H1 (cell line): Measurements from ENCODE around the gene PEPD. TPM values are rescaled to one million over a fixed set of nuclear protein-coding genes. Genes with fewer than 3 reads are reported as not detected.

ENCODE experiments used
- CTCF ChIA-PET: fragments of 300-600 bp; sonication (Branson Sonifier 250); formaldehyde crosslinking; loops from one replicate; lab custom pipeline; 2021; ENCODE audit not compliant: partially characterized antibody; lab: Charles Lee
- POLR2A ChIA-PET: fragments of 300-600 bp; sonication (Branson Sonifier 250); formaldehyde crosslinking; loops from one replicate; lab custom pipeline; 2021; ENCODE audit warnings: inconsistent platforms; ENCODE audit not compliant: partially characterized antibody; lab: Charles Lee
- DNase-seq, 2 experiments: peaks; one replicate each; pipeline versions ENCODE4 v3.0.0 to v3.0.0-alpha.2; 2010 to 2022; ENCODE audit warnings: low spot score in 2 of 2, low read depth in 1 of 2, mixed read lengths in 1 of 2
- FAIRE-seq: peaks from 2 replicates; lab custom pipeline; 2011; peaks lifted over from hg19 to GRCh38; lab: Jason Lieb, UNC
- H2AFZ ChIP-seq: 2 replicates; pipeline ENCODE4 v1.8.1; 2012; ENCODE audit warnings: low read length, inconsistent platforms
- H2AK5ac ChIP-seq: 2 replicates; pipeline ENCODE4 v1.6.1; 2013; ENCODE audit warnings: low read depth, low read length
- H2BK120ac ChIP-seq: replicated peaks from 2 replicates; pipeline ENCODE3; 2013; ENCODE audit warnings: low read depth, low read length, inconsistent platforms
- H2BK12ac ChIP-seq: 2 replicates; pipeline ENCODE4 v1.6.1; 2013; ENCODE audit warnings: low read depth, low read length
- H2BK15ac ChIP-seq: 2 replicates; pipeline ENCODE4 v1.6.1; 2013; ENCODE audit warnings: low read length
- H2BK20ac ChIP-seq: 2 replicates; pipeline ENCODE4 v1.6.1; 2013; ENCODE audit warnings: low read length
- H2BK5ac ChIP-seq: 2 replicates; pipeline ENCODE4 v1.6.1; 2013; ENCODE audit warnings: low read depth, low read length
- H3K14ac ChIP-seq: 2 replicates; pipeline ENCODE4 v1.6.1; 2013; ENCODE audit warnings: inconsistent platforms; ENCODE audit not compliant: insufficient read length
- H3K18ac ChIP-seq: 2 replicates; pipeline ENCODE4 v1.6.1; 2013; ENCODE audit warnings: low read length; ENCODE audit errors: extremely low read depth
- H3K23ac ChIP-seq: 2 replicates; pipeline ENCODE4 v1.6.1; 2013; ENCODE audit warnings: inconsistent platforms; ENCODE audit not compliant: insufficient read length
- H3K23me2 ChIP-seq: 2 replicates; pipeline ENCODE4 v1.6.1; 2013; ENCODE audit warnings: low read depth, low read length
- H3K27ac ChIP-seq: 2 replicates; pipeline ENCODE4 v1.6.1; 2011; ENCODE audit warnings: low read depth, low read length, inconsistent platforms
- H3K27me3 ChIP-seq, 4 experiments: replicated peaks in 1 of 4; 1 replicate in 1 of 4; 2 replicates in 3 of 4; pipeline versions ENCODE4 v1.6.1 to v1.8.1; 2011 to 2013; ENCODE audit warnings: low read length in 3 of 4, mild to moderate bottlenecking in 3 of 4, inconsistent platforms in 2 of 4, mixed read lengths in 2 of 4, moderate library complexity in 1 of 4; ENCODE audit not compliant: control insufficient read depth in 3 of 4, insufficient read depth in 3 of 4; ENCODE audit errors: extremely low read depth in 1 of 4
- H3K36me3 ChIP-seq, 4 experiments: 2 replicates each; pipeline versions ENCODE4 v1.6.1 to v1.8.1; 2011 to 2013; ENCODE audit warnings: mild to moderate bottlenecking in 4 of 4, low read length in 3 of 4, moderate library complexity in 2 of 4, control low read depth in 1 of 4, inconsistent platforms in 1 of 4; ENCODE audit not compliant: insufficient read depth in 4 of 4, control insufficient read depth in 2 of 4
- H3K4ac ChIP-seq: replicated peaks from 2 replicates; pipeline ENCODE3; 2013; ENCODE audit warnings: low read length, low read depth, mixed read lengths, inconsistent platforms; ENCODE audit not compliant: insufficient read length
- H3K4me1 ChIP-seq, 4 experiments: replicated peaks in 1 of 4; 1 replicate in 1 of 4; 2 replicates in 3 of 4; pipeline versions ENCODE4 v1.6.1 to v1.8.1; 2011 to 2013; ENCODE audit warnings: low read length in 3 of 4, inconsistent platforms in 2 of 4, mixed read lengths in 1 of 4; ENCODE audit not compliant: insufficient read depth in 4 of 4, control insufficient read depth in 3 of 4
- H3K4me2 ChIP-seq, 2 experiments: 2 replicates each; pipeline versions ENCODE4 v1.6.1 to v1.8.1; 2011 to 2013; ENCODE audit warnings: low read depth in 2 of 2, low read length in 2 of 2, control low read depth in 1 of 2, inconsistent platforms in 1 of 2, mild to moderate bottlenecking in 1 of 2; ENCODE audit not compliant: insufficient read depth in 1 of 2
- H3K4me3 ChIP-seq, 4 experiments: fragments of 200-600, 300-600 bp in 1 of 4; sonication (generic), shearing (Covaris generic), sonication (Bioruptor Twin) in 1 of 4; 2 replicates each; pipeline versions ENCODE4 v1.5.1 to v1.8.1; 2011 to 2016; ENCODE audit warnings: low read length in 4 of 4, low read depth in 3 of 4, control low read depth in 2 of 4, inconsistent platforms in 2 of 4, mild to moderate bottlenecking in 2 of 4, mixed read lengths in 1 of 4, moderate library complexity in 1 of 4; ENCODE audit not compliant: insufficient read depth in 2 of 4; ENCODE audit errors: extremely low read depth in 1 of 4
- H3K56ac ChIP-seq: replicated peaks from 2 replicates; pipeline ENCODE3; 2013; ENCODE audit warnings: low read depth, mild to moderate bottlenecking, mixed read lengths, low read length, inconsistent platforms; ENCODE audit not compliant: insufficient read length
- H3K79me1 ChIP-seq: 2 replicates; pipeline ENCODE4 v1.6.1; 2013; ENCODE audit warnings: low read depth, low read length, control low read depth
- H3K79me2 ChIP-seq, 2 experiments: 2 replicates each; pipeline versions ENCODE4 v1.6.1 to v1.8.1; 2012 to 2013; ENCODE audit warnings: low read length in 2 of 2, mild to moderate bottlenecking in 2 of 2, inconsistent platforms in 1 of 2; ENCODE audit not compliant: insufficient read depth in 2 of 2, control insufficient read depth in 1 of 2
- H3K9ac ChIP-seq, 4 experiments: replicated peaks in 1 of 4; 1 replicate in 1 of 4; 2 replicates in 3 of 4; pipeline versions ENCODE4 v1.6.1 to v1.8.1; 2011 to 2013; ENCODE audit warnings: low read depth in 3 of 4, low read length in 3 of 4, control low read depth in 2 of 4, mild to moderate bottlenecking in 2 of 4, moderate library complexity in 2 of 4, inconsistent platforms in 1 of 4; ENCODE audit errors: extremely low read depth in 1 of 4
- H3K9me3 ChIP-seq, 2 experiments: 2 replicates each; pipeline versions ENCODE4 v1.6.1 to v1.8.1; 2012 to 2013; ENCODE audit warnings: mild to moderate bottlenecking in 2 of 2, moderate library complexity in 2 of 2, control low read depth in 1 of 2, inconsistent platforms in 1 of 2, low read depth in 1 of 2, low read length in 1 of 2, mixed read lengths in 1 of 2; ENCODE audit not compliant: insufficient read depth in 2 of 2
- H4K20me1 ChIP-seq, 2 experiments: replicated peaks in 1 of 2; 2 replicates each; pipeline versions ENCODE3 to v1.8.1; 2011 to 2013; ENCODE audit warnings: inconsistent platforms in 2 of 2, low read length in 2 of 2, mild to moderate bottlenecking in 1 of 2; ENCODE audit not compliant: insufficient read depth in 2 of 2, control insufficient read depth in 1 of 2
- H4K5ac ChIP-seq: 2 replicates; pipeline ENCODE4 v1.6.1; 2013; ENCODE audit warnings: low read length, low read depth, mixed read lengths, inconsistent platforms; ENCODE audit not compliant: insufficient read length
- H4K8ac ChIP-seq: 2 replicates; pipeline ENCODE4 v1.8.0; 2013; ENCODE audit warnings: mild to moderate bottlenecking, moderate library complexity, low read length, inconsistent platforms; ENCODE audit not compliant: insufficient read depth; ENCODE audit errors: extremely low read depth
- H4K91ac ChIP-seq: replicated peaks from 2 replicates; pipeline ENCODE3; 2013; ENCODE audit warnings: low read length, mixed read lengths, inconsistent platforms; ENCODE audit not compliant: insufficient read length
- EP300 ChIP-seq, 2 experiments: IDR thresholded peaks; 1 replicate in 1 of 2; 2 replicates in 1 of 2; pipeline ENCODE4 v1.6.1; 2011 to 2012; ENCODE audit warnings: low read depth in 2 of 2, low read length in 2 of 2, mild to moderate bottlenecking in 2 of 2, borderline replicate concordance in 1 of 2, inconsistent platforms in 1 of 2, moderate library complexity in 1 of 2
- GTF2F1 ChIP-seq: IDR thresholded peaks from 2 replicates; pipeline ENCODE4 v1.6.1; 2012; ENCODE audit warnings: low read depth, low read length, improper control_type of control experiment, borderline replicate concordance
- NRF1 ChIP-seq: IDR thresholded peaks from 2 replicates; pipeline ENCODE4 v1.6.1; 2011; ENCODE audit warnings: mild to moderate bottlenecking, low read depth, low read length, improper control_type of control experiment
- SIRT6 ChIP-seq: IDR thresholded peaks from one replicate; pipeline ENCODE4 v1.7.1; 2012; ENCODE audit warnings: low read length, inconsistent platforms
- WGBS, 2 experiments: shearing (Covaris generic) in 1 of 2; methylation state at CpG; one replicate each; pipeline versions ENCODE4 v1.1.6 to v1.1.7; 2013 to 2015; ENCODE audit warnings: low lambda C conversion rate in 2 of 2, mixed read lengths in 2 of 2, inconsistent platforms in 1 of 2, low coverage in 1 of 2, missing lambda C conversion rate in 1 of 2; ENCODE audit not compliant: insufficient replicate concordance in 2 of 2, insufficient coverage in 1 of 2, insufficient read length in 1 of 2; ENCODE audit errors: extremely low coverage in 1 of 2, missing lambda C conversion rate in 1 of 2; 5-methylcytosine and 5-hydroxymethylcytosine counted together
- polyA plus RNA-seq, 7 experiments: library from polyadenylated mRNA; depleted of rRNA in 3 of 7; stranded (reverse) in 5 of 7; unstranded in 2 of 7; fragments of >200 nt in 5 of 7; fragments of 200-250 nt in 2 of 7; gene quantifications; 1 replicate in 5 of 7; 2 replicates in 1 of 7; 4 replicates in 1 of 7; pipeline versions ENCODE4 v1.2.1 to v1.2.3, GENCODE V29; 2011 to 2013; ENCODE audit warnings: missing spikeins in 2 of 7, mixed read lengths in 2 of 7
- total RNA-seq: library from RNA; stranded (reverse); fragmentation: NEBNext Ultra II Directional; extraction: Animal tissue kit (Norgen Biotek cat#: 25700); gene quantifications from 2 replicates; pipeline ENCODE4 v1.2.1, GENCODE V29; 2021

The PEPD gene
- total and polyA plus RNA-seq, 2 of the 8 experiments (the other 6 are each of a cell fraction or from before 2014, with no cell fraction given) = 84.1 to 178 TPM

- no peak overlapping the region for H2BK120ac ChIP-seq
- no peak overlapping the region for H4K5ac ChIP-seq
- FAIRE-seq (no peak), DNase-seq (no peak)
- H3K27ac ChIP-seq = no peak overlapping the region
- no peak overlapping the region for H3K4me2 ChIP-seq
- CTCF ChIA-PET = interaction anchor here (0.7 to 1.4 kb wide), 4 partner anchors 12 to 122 kb away, joined by 3 to 5 read pairs (median 4); partner anchors contain the start of gene CEBPG
- no peaks in the 10 kb centered on the region for H3K23me2 ChIP-seq
- no peak overlapping the region for H2AFZ ChIP-seq
- no peak overlapping the region for H3K23ac ChIP-seq
- H3K9ac ChIP-seq = no peak overlapping the region
- H3K4me1 ChIP-seq = no peaks in the 10 kb centered on the region
- H3K4ac ChIP-seq = no peak overlapping the region
- H2BK15ac ChIP-seq = no peak overlapping the region
- H2BK12ac ChIP-seq = no peak overlapping the region
- H4K8ac ChIP-seq = no peak overlapping the region
- H3K79me2 ChIP-seq = no peaks in the 10 kb centered on the region
- no peak overlapping the region for H4K91ac ChIP-seq
- no peak overlapping the region for H3K4me3 ChIP-seq
- no peaks in the 10 kb centered on the region for H3K9me3 ChIP-seq
- TF ChIP-seq EP300 (IDR thresholded peaks at IDR 0.05; ENCODE audit: borderline replicate concordance in 1 of 2, low read depth in 2 of 2, low read length in 2 of 2) = no peak
- no peak for TF ChIP-seq NRF1
- TF ChIP-seq GTF2F1 = no peak
- no peak for TF ChIP-seq SIRT6
- TF ChIP-seq, all 59 proteins: peak for 0
- H3K36me3 ChIP-seq = no peaks in the 10 kb centered on the region
- no peak overlapping the region for H2BK5ac ChIP-seq
- 80% methylated on average over 1 of the region's 1 CpG; no CpG with 5 or more reads in 1 of the 2 experiments for WGBS, 2 experiments
- no peak overlapping the region for H2BK20ac ChIP-seq
- H3K18ac ChIP-seq = no peak overlapping the region
- POLR2A ChIA-PET = interaction anchor here (6.8 kb wide), 1 partner anchor 16 kb away, joined by 44 read pairs; the partner anchor contains the start of gene CEBPG
- H3K14ac ChIP-seq = no peak overlapping the region
- no peak overlapping the region for H2AK5ac ChIP-seq
- no peak overlapping the region for H3K56ac ChIP-seq
- no peaks in the 10 kb centered on the region for H3K79me1 ChIP-seq
- no peaks in the 10 kb centered on the region; a peak in 1 of 7 replicates for H3K27me3 ChIP-seq
- H4K20me1 ChIP-seq = no peaks in the 10 kb centered on the region
Observed at GRCh38 chr19:33357556-33357955, 164.0 kb downstream of the PEPD start.
